H9 (cell line): ENCODE measurements around the gene STK26. TPM values are rescaled to one million over a fixed set of nuclear protein-coding genes. Genes with fewer than 3 reads are reported as not detected.

Experiments
- DNase-seq: peaks from one replicate; pipeline ENCODE4 v3.0.0-alpha.2; 2017
- H2AFZ ChIP-seq: one replicate; pipeline ENCODE4 v1.6.1; 2013; ENCODE audit warnings: mild to moderate bottlenecking, low read length, control low read depth, moderate library complexity
- H2AK5ac ChIP-seq: 2 replicates; pipeline ENCODE4 v1.6.1; 2013; ENCODE audit warnings: low read length, control low read depth, mixed read lengths; ENCODE audit not compliant: insufficient read length
- H2BK120ac ChIP-seq: one replicate; pipeline ENCODE4 v1.6.1; 2013; ENCODE audit warnings: low read depth, mild to moderate bottlenecking, low read length, control low read depth, inconsistent platforms; ENCODE audit not compliant: poor library complexity, severe bottlenecking
- H2BK12ac ChIP-seq: 2 replicates; pipeline ENCODE4 v1.6.1; 2013; ENCODE audit warnings: low read length, control low read depth, mixed read lengths, low read depth; ENCODE audit not compliant: insufficient read length
- H2BK15ac ChIP-seq: 2 replicates; pipeline ENCODE4 v1.6.1; 2013; ENCODE audit warnings: low read depth, low read length, control low read depth
- H2BK20ac ChIP-seq: one replicate; pipeline ENCODE4 v1.6.1; 2013; ENCODE audit warnings: low read depth, mild to moderate bottlenecking, low read length, control low read depth, inconsistent platforms; ENCODE audit not compliant: poor library complexity, severe bottlenecking
- H2BK5ac ChIP-seq: 2 replicates; pipeline ENCODE4 v1.6.1; 2013; ENCODE audit warnings: low read length, control low read depth, mixed read lengths; ENCODE audit not compliant: insufficient read length
- H3K14ac ChIP-seq: 2 replicates; pipeline ENCODE4 v1.6.1; 2013; ENCODE audit warnings: low read length, control low read depth; ENCODE audit not compliant: insufficient read depth
- H3K18ac ChIP-seq: 2 replicates; pipeline ENCODE4 v1.6.1; 2013; ENCODE audit warnings: low read depth, mild to moderate bottlenecking, mixed read lengths, low read length, control low read depth; ENCODE audit not compliant: insufficient read length
- H3K23ac ChIP-seq: 2 replicates; pipeline ENCODE4 v1.6.1; 2013; ENCODE audit warnings: low read length, control low read depth, mixed read lengths, low read depth; ENCODE audit not compliant: insufficient read length
- H3K23me2 ChIP-seq: 2 replicates; pipeline ENCODE4 v1.6.1; 2013; ENCODE audit warnings: low read depth, mild to moderate bottlenecking, mixed read lengths, low read length, control low read depth; ENCODE audit not compliant: insufficient read length, poor library complexity, severe bottlenecking
- H3K27ac ChIP-seq: 2 replicates; pipeline ENCODE4 v1.5.1; 2013; ENCODE audit warnings: low read length, control low read depth, mixed read lengths, low read depth; ENCODE audit not compliant: insufficient read length
- H3K27me3 ChIP-seq: 2 replicates; pipeline ENCODE4 v1.6.1; 2013; ENCODE audit warnings: low read length, control low read depth, inconsistent platforms; ENCODE audit not compliant: insufficient read depth
- H3K4ac ChIP-seq: 2 replicates; pipeline ENCODE4 v1.6.1; 2013; ENCODE audit warnings: low read depth, mild to moderate bottlenecking, control low read depth, inconsistent platforms, low read length, moderate library complexity
- H3K4me1 ChIP-seq: 2 replicates; pipeline ENCODE4 v1.6.1; 2013; ENCODE audit warnings: low read length, control low read depth, inconsistent platforms; ENCODE audit not compliant: insufficient read depth
- H3K4me2 ChIP-seq: 2 replicates; pipeline ENCODE4 v1.6.1; 2013; ENCODE audit warnings: low read length, control low read depth, mixed read lengths; ENCODE audit not compliant: insufficient read length, insufficient read depth
- H3K56ac ChIP-seq: 2 replicates; pipeline ENCODE4 v1.6.1; 2013; ENCODE audit warnings: low read depth, mild to moderate bottlenecking, mixed read lengths, low read length, control low read depth; ENCODE audit not compliant: insufficient read length
- H3K79me1 ChIP-seq: 2 replicates; pipeline ENCODE4 v1.6.1; 2013; ENCODE audit warnings: low read depth, mild to moderate bottlenecking, moderate library complexity, low read length, control low read depth, inconsistent platforms; ENCODE audit not compliant: insufficient read depth, poor library complexity, severe bottlenecking
- H3K79me2 ChIP-seq: 2 replicates; pipeline ENCODE4 v1.6.1; 2013; ENCODE audit warnings: low read length, control low read depth, inconsistent platforms; ENCODE audit not compliant: insufficient read depth
- H3K9ac ChIP-seq: 2 replicates; pipeline ENCODE4 v1.6.1; 2013; ENCODE audit warnings: low read length, control low read depth, mixed read lengths; ENCODE audit not compliant: insufficient read length; ENCODE audit errors: extremely low read depth
- H3K9me3 ChIP-seq: one replicate; pipeline ENCODE4 v1.6.1; 2013; ENCODE audit warnings: low read depth, low read length, inconsistent platforms; ENCODE audit not compliant: control insufficient read depth
- H3T11ph ChIP-seq: one replicate; pipeline ENCODE4 v1.6.1; 2013; ENCODE audit warnings: mild to moderate bottlenecking, low read length, control low read depth, inconsistent platforms
- H4K20me1 ChIP-seq: one replicate; pipeline ENCODE4 v1.6.1; 2013; ENCODE audit not compliant: control insufficient read depth, insufficient read length, insufficient read depth
- H4K5ac ChIP-seq: 2 replicates; pipeline ENCODE4 v1.6.1; 2013; ENCODE audit warnings: low read depth, mild to moderate bottlenecking, mixed read lengths, low read length, control low read depth; ENCODE audit not compliant: insufficient read length
- H4K8ac ChIP-seq: replicated peaks from 2 replicates; pipeline ENCODE4 v1.6.1; 2013; ENCODE audit warnings: low read length, control low read depth, mixed read lengths, low read depth; ENCODE audit not compliant: insufficient read length
- H4K91ac ChIP-seq: 2 replicates; pipeline ENCODE4 v1.6.1; 2013; ENCODE audit warnings: low read depth, mild to moderate bottlenecking, moderate library complexity, mixed read lengths, low read length, control low read depth; ENCODE audit not compliant: insufficient read length
- H3K27ac Mint-ChIP-seq, 3 experiments: 2 replicates in 2 of 3; 3 replicates in 1 of 3; pipeline ENCODE4 v1.8.0; 2020 to 2021; ENCODE audit warnings: mixed read lengths in 3 of 3, mild to moderate bottlenecking in 1 of 3, moderate library complexity in 1 of 3
- H3K27me3 Mint-ChIP-seq: 2 replicates; pipeline ENCODE4 v1.8.0; 2021; ENCODE audit warnings: low read depth, mild to moderate bottlenecking, moderate library complexity, mixed read lengths
- H3K36me3 Mint-ChIP-seq, 3 experiments: 2 replicates in 2 of 3; 3 replicates in 1 of 3; pipeline ENCODE4 v1.8.0; 2020 to 2021; ENCODE audit warnings: low read depth in 3 of 3, mixed read lengths in 3 of 3; ENCODE audit not compliant: insufficient read depth in 1 of 3
- H3K4me1 Mint-ChIP-seq, 2 experiments: 2 replicates each; pipeline ENCODE4 v1.8.0; 2020; ENCODE audit warnings: mixed read lengths in 2 of 2
- H3K4me3 Mint-ChIP-seq, 2 experiments: 2 replicates in 1 of 2; 3 replicates in 1 of 2; pipeline ENCODE4 v1.8.0; 2020 to 2021; ENCODE audit warnings: mild to moderate bottlenecking in 2 of 2, mixed read lengths in 2 of 2, moderate library complexity in 1 of 2
- H3K9me3 Mint-ChIP-seq, 2 experiments: 2 replicates in 1 of 2; 3 replicates in 1 of 2; pipeline ENCODE4 v1.8.0; 2020; ENCODE audit warnings: mild to moderate bottlenecking in 2 of 2, mixed read lengths in 2 of 2, moderate library complexity in 1 of 2
- CTCF ChIP-seq: fragments of 200-600 bp; sonication (generic); conservative IDR thresholded peaks from 3 replicates; pipeline ENCODE4 v1.8.0; 2021; ENCODE audit warnings: antibody characterized with exemption, mild to moderate bottlenecking
- WGBS: extraction: QIAGEN DNeasy Blood & Tissue Kit; methylation state at CpG from one replicate; pipeline ENCODE4 v1.1.7; 2013; ENCODE audit warnings: missing lambda C conversion rate, low lambda C conversion rate, mixed read lengths; ENCODE audit not compliant: insufficient read length; ENCODE audit errors: extremely low coverage; 5-methylcytosine and 5-hydroxymethylcytosine counted together
- total RNA-seq: library from RNA; stranded (reverse); gene quantifications from 2 replicates; pipeline ENCODE4 v1.2.1, GENCODE V29; 2021

Gene STK26
- total RNA-seq, 1 experiment from 2014 or later: 99.2 TPM

DNA sequence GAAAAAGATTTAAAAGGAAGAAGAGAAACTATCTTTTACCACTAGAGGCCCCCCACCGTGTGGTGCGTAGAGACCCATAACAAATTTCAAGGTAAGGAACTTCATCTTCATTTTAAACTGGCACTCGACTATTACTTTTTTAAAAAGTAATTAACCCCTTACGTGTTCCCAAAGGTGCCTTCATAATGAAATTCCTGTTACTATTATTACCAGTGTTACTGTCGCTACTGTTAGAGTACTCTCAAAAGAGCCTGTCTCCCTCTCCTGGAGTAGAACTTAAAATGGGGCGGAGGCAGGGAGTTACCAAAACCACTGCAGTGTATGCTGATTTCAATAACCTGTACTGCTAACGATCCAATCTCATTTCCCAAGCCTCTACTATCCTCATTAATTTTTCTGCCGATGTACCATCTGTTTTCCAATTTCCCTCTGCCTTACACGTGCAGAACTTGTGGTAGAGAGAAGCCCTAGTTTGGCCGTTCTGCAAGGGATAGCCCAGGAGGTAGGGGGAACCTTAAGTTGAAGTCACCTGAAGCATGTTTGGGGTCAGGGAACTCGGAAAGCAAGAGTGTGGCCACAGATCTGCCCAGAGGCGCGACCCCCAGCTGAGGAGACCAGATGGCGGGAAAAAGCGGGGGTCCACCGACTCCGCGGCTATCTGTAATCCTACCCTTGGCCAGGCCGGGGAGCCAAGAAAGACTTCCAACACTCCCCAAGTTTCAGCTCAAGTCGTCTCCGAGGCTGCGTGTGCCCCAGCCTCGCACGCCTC is 720 bp upstream of the STK26 start:
- peaks cover 15% of the 10 kb centered on the region; the same call in 1 of the 2 replicates for H3K79me2 ChIP-seq
- no peak overlapping the region for H2AK5ac ChIP-seq
- peak; percentile 52; the same call in 2 of the 3 replicates for TF ChIP-seq CTCF
- no peak overlapping the region for H4K8ac ChIP-seq
- H3K27ac Mint-ChIP-seq: peak overlapping the region; percentile 97 to 99 (median 97)
- H3K4me3 Mint-ChIP-seq: peak overlapping the region; percentile 94 to 96
- H3T11ph ChIP-seq: no peak overlapping the region
- no peak overlapping the region for H2BK20ac ChIP-seq
- no peaks in the 10 kb centered on the region for H3K79me1 ChIP-seq
- H2BK15ac ChIP-seq: no peak overlapping the region
- H3K4me1 ChIP-seq: no peaks in the 10 kb centered on the region
- no peaks in the 10 kb centered on the region for H3K9me3 ChIP-seq
- H3K23ac ChIP-seq: peak overlapping the region; percentile 88
- no peak overlapping the region for H2BK12ac ChIP-seq
- H3K23me2 ChIP-seq: peaks cover 19% of the 10 kb centered on the region
- no peak overlapping the region for H3K56ac ChIP-seq
- no peak overlapping the region for H3K4ac ChIP-seq
- H3K36me3 Mint-ChIP-seq: peaks cover 0 to 2% (median 1%) of the 10 kb centered on the region in 3 experiments; a peak in 3 of 7 replicates
- H3K18ac ChIP-seq: peak overlapping the region; percentile 91
- H3K4me1 Mint-ChIP-seq: peaks cover 38% of the 10 kb centered on the region in 2 experiments
- peak overlapping the region; percentile 99 for H3K4me2 ChIP-seq
- H3K27me3 ChIP-seq: 0 out of 2 replicates have a peak, but pooled peaks cover 3% of the 10 kb centered on the region
- H3K9me3 Mint-ChIP-seq: no peaks in the 10 kb centered on the region; a peak in 1 of 5 replicates
- H3K14ac ChIP-seq: peak overlapping the region; percentile 93
- H2AFZ ChIP-seq: peak overlapping the region; percentile 9
- no peak overlapping the region for H3K27ac ChIP-seq
- no peaks in the 10 kb centered on the region for H4K20me1 ChIP-seq
- H4K5ac ChIP-seq: no peak overlapping the region
- no CpG with 5 or more reads among the region's 24 CpGs for WGBS
- no peak overlapping the region for H4K91ac ChIP-seq
- H3K9ac ChIP-seq: peak overlapping the region; percentile 88
- DNase-seq: no peak
- no peak overlapping the region for H2BK120ac ChIP-seq
- H2BK5ac ChIP-seq: no peak overlapping the region
- H3K27me3 Mint-ChIP-seq: peaks cover 14% of the 10 kb centered on the region
